ENCODE measurements around the gene ALK. TPM values are rescaled to one million over a fixed set of nuclear protein-coding genes. Genes with fewer than 3 reads are reported as not detected.

The ALK gene
- total and polyA plus RNA-seq, 2 donors (not counting 1 experiment from before 2014, with no cell fraction given): not detected

- ChIA-PET POLR2A (no interaction called here), CTCF (no interaction called here)
- no peak overlapping the region for H3K4me3 Mint-ChIP-seq
- H3K27ac Mint-ChIP-seq: no peak overlapping the region
- H3K9me3 Mint-ChIP-seq (ENCODE audit: insufficient read depth): no peaks in the 10 kb centered on the region
- WGBS (ENCODE audit: insufficient coverage): no CpG with 5 or more reads among the region's 2 CpGs
- Histone ChIP-seq H3K79me2 (ENCODE audit: control insufficient read depth, insufficient read depth, low read length) (no peaks in the 10 kb centered on the region), H3K4me3 (ENCODE audit: control extremely low read depth in 1 of 5, extremely low read depth in 1 of 5, insufficient read depth in 1 of 5, low read depth in 2 of 5, low read length in 4 of 5) (no peak overlapping the region), H3K27ac (ENCODE audit: low read length in 2 of 2) (no peak overlapping the region), H3K36me3 (replicated peaks in 1 of 2; ENCODE audit: control extremely low read depth in 1 of 2, control insufficient read depth in 1 of 2, extremely low read depth in 1 of 2, insufficient read depth in 2 of 2, low read length in 1 of 2) (no peaks in the 10 kb centered on the region), H4K20me1 (ENCODE audit: control insufficient read depth, insufficient read depth, low read length, poor library complexity, severe bottlenecking) (no peaks in the 10 kb centered on the region), H3K27me3 (replicated peaks in 1 of 4; ENCODE audit: control extremely low read depth in 1 of 4, control insufficient read depth in 3 of 4, insufficient read depth in 4 of 4, low read length in 3 of 4) (no peaks in the 10 kb centered on the region), H3K4me2 (replicated peaks; ENCODE audit: low read depth, low read length, poor library complexity, severe bottlenecking) (no peak overlapping the region), H3K4me1 (ENCODE audit: control insufficient read depth in 2 of 2, insufficient read depth in 2 of 2, low read length in 2 of 2) (no peaks in the 10 kb centered on the region), H3K9me3 (ENCODE audit: control extremely low read depth in 1 of 3, control insufficient read depth in 2 of 3, insufficient read depth in 1 of 3, low read length in 2 of 3) (no peaks in the 10 kb centered on the region), H2AFZ (ENCODE audit: insufficient read depth, low read depth, low read length, poor library complexity, severe bottlenecking) (no peak overlapping the region), H3K9ac (ENCODE audit: low read length) (no peak overlapping the region)
- no peak for DNase-seq
- intact Hi-C loops (cut with micrococcal nuclease): no loop called here
- peaks cover 3% of the 10 kb centered on the region for H3K27me3 Mint-ChIP-seq
- no peaks in the 10 kb centered on the region for H3K4me1 Mint-ChIP-seq
- no peak for TF ChIP-seq EZH2 (IDR thresholded peaks at IDR 0.05; ENCODE audit: borderline replicate concordance, insufficient read depth, low read depth, low read length, poor library complexity, severe bottlenecking)
- no peak for ATAC-seq (ENCODE audit: low read depth)
These were observed 229.9 kb downstream of the ALK start for GRCh38 chr2:29691391-29691950.

- Mint-ChIP-seq H3K27ac (no peak overlapping the region), H3K4me1 (no peaks in the 10 kb centered on the region), H3K27me3 (peaks cover 16% of the 10 kb centered on the region), H3K4me3 (no peak overlapping the region), H3K9me3 (ENCODE audit: insufficient read depth) (no peaks in the 10 kb centered on the region)
- Histone ChIP-seq H3K79me2 (ENCODE audit: control insufficient read depth, insufficient read depth, low read length) (no peaks in the 10 kb centered on the region), H2AFZ (ENCODE audit: insufficient read depth, low read depth, low read length, poor library complexity, severe bottlenecking) (no peak overlapping the region), H3K27ac (ENCODE audit: low read length in 2 of 2) (no peak overlapping the region), H3K4me2 (replicated peaks; ENCODE audit: low read depth, low read length, poor library complexity, severe bottlenecking) (no peak overlapping the region), H4K20me1 (ENCODE audit: control insufficient read depth, insufficient read depth, low read length, poor library complexity, severe bottlenecking) (no peaks in the 10 kb centered on the region), H3K9ac (ENCODE audit: low read length) (no peak overlapping the region), H3K36me3 (replicated peaks in 1 of 2; ENCODE audit: control extremely low read depth in 1 of 2, control insufficient read depth in 1 of 2, extremely low read depth in 1 of 2, insufficient read depth in 2 of 2, low read length in 1 of 2) (no peaks in the 10 kb centered on the region), H3K9me3 (ENCODE audit: control extremely low read depth in 1 of 3, control insufficient read depth in 2 of 3, insufficient read depth in 1 of 3, low read length in 2 of 3) (no peaks in the 10 kb centered on the region), H3K4me1 (ENCODE audit: control insufficient read depth in 2 of 2, insufficient read depth in 2 of 2, low read length in 2 of 2) (no peaks in the 10 kb centered on the region), H3K27me3 (replicated peaks in 1 of 4; ENCODE audit: control extremely low read depth in 1 of 4, control insufficient read depth in 3 of 4, insufficient read depth in 4 of 4, low read length in 3 of 4) (no peaks in the 10 kb centered on the region), H3K4me3 (ENCODE audit: control extremely low read depth in 1 of 5, extremely low read depth in 1 of 5, insufficient read depth in 1 of 5, low read depth in 2 of 5, low read length in 4 of 5) (no peak overlapping the region)
- 94% methylated on average over 3 of the region's 5 CpGs for WGBS (ENCODE audit: insufficient coverage)
- ATAC-seq (ENCODE audit: low read depth) (no peak), DNase-seq (no peak)
- ChIA-PET POLR2A (no interaction called here), CTCF (no interaction called here)
- TF ChIP-seq CTCF (IDR thresholded peaks at IDR 0.05): no peak
- TF ChIP-seq EZH2 (IDR thresholded peaks at IDR 0.05; ENCODE audit: borderline replicate concordance, insufficient read depth, low read depth, low read length, poor library complexity, severe bottlenecking): no peak
- intact Hi-C loops (cut with micrococcal nuclease): no loop called here
These were observed 231.7 kb downstream of the ALK start for GRCh38 chr2:29689666-29690065.
